RCC 7860 (cell line): ENCODE measurements around the gene C3orf38.
"Not testable (repeated sequence)": the region's sequence is repeated elsewhere in the genome, so short reads cannot be mapped to it uniquely, and the experiment has no call there.

Experiments
- DNase-seq: peaks from one replicate; pipeline ENCODE4 v3.0.0-alpha.2; 2015; ENCODE audit warnings: low spot score
- FAIRE-seq: peaks from 2 replicates; lab custom pipeline; 2012; peaks lifted over from hg19 to GRCh38; lab: Jason Lieb, UNC

The C3orf38 gene

GRCh38 chr3:88149509-88150362, at the start of gene C3orf38:
C3orf38 (plus strand) TSS chr3:88149959; CDS start chr3:88150053, 94 bp downstream.
- FAIRE-seq, result peak; percentile 24
- DNase-seq, result peak; percentile 79

- no peak for FAIRE-seq
- no peak for DNase-seq
These were observed 48.6 kb upstream of the C3orf38 start for GRCh38 chr3:88101142-88101541.

GRCh38 chr3:88105325-88105724, 44.4 kb upstream of the C3orf38 start:
- no peak for DNase-seq
- FAIRE-seq, result no peak

GRCh38 chr3:88112289-88112688, 37.5 kb upstream of the C3orf38 start:
- no peak for DNase-seq
- no peak for FAIRE-seq

- peak; percentile 53 for FAIRE-seq
- DNase-seq, result peak; percentile 34
These were observed 36.2 kb upstream of the C3orf38 start for GRCh38 chr3:88113311-88114162.

- FAIRE-seq, result no peak
- no peak for DNase-seq
These were observed 34.7 kb upstream of the C3orf38 start for GRCh38 chr3:88114878-88115549.

- DNase-seq (no peak), FAIRE-seq (no peak)
These were observed 32.1 kb upstream of the C3orf38 start for GRCh38 chr3:88117683-88118082.

- not testable (repeated sequence) for DNase-seq, FAIRE-seq
These were observed 31.2 kb upstream of the C3orf38 start for GRCh38 chr3:88118603-88119002.

- FAIRE-seq (no peak), DNase-seq (no peak)
These were observed 26.2 kb upstream of the C3orf38 start for GRCh38 chr3:88123526-88123925.

- FAIRE-seq (no peak), DNase-seq (no peak)
These were observed 18.1 kb upstream of the C3orf38 start for GRCh38 chr3:88131695-88132094.

- DNase-seq, result no peak
- FAIRE-seq, result no peak
These were observed 16.9 kb upstream of the C3orf38 start for GRCh38 chr3:88132894-88133293.

- FAIRE-seq, result no peak
- no peak for DNase-seq
These were observed 16.0 kb upstream of the C3orf38 start for GRCh38 chr3:88133711-88134263.

- DNase-seq (no peak), FAIRE-seq (no peak)
These were observed 11.9 kb upstream of the C3orf38 start for GRCh38 chr3:88137836-88138235.

- FAIRE-seq, result peak; percentile 10
- DNase-seq, result peak; percentile 8
These were observed 8.2 kb upstream of the C3orf38 start for GRCh38 chr3:88141458-88142083.

- FAIRE-seq (no peak), DNase-seq (no peak)
These were observed 7.6 kb upstream of the C3orf38 start for GRCh38 chr3:88142094-88142624.

GRCh38 chr3:88147261-88147660, 2.5 kb upstream of the C3orf38 start:
- DNase-seq (no peak), FAIRE-seq (no peak)

- DNase-seq, result no peak
- FAIRE-seq, result no peak
These were observed 1.1 kb upstream of the C3orf38 start for GRCh38 chr3:88148651-88149050.

- DNase-seq (peak; percentile 5), FAIRE-seq (no peak)
These were observed 654 bp upstream of the C3orf38 start for GRCh38 chr3:88149101-88149508.

- FAIRE-seq (no peak), DNase-seq (no peak)
These were observed 612 bp downstream of the C3orf38 start for GRCh38 chr3:88150371-88150770.

- no peak for FAIRE-seq
- DNase-seq, result no peak
These were observed 1.0 kb downstream of the C3orf38 start for GRCh38 chr3:88150806-88151205.
